Karpas-422 (cell line): Measurements from ENCODE around the gene ZNF512. TPM values are rescaled to one million over a fixed set of nuclear protein-coding genes. Genes with fewer than 3 reads are reported as not detected.

Experiments used
- DNase-seq: peaks from one replicate; pipeline ENCODE4 v3.0.0-alpha.2; 2015
- H2AFZ ChIP-seq: fragments of 200-600 bp; sonication (generic); 2 replicates; pipeline ENCODE4 v1.6.1; 2014; ENCODE audit warnings: antibody characterized with exemption, low read length, mixed read lengths
- H3K27ac ChIP-seq: fragments of 200-600 bp; sonication (generic); 2 replicates; pipeline ENCODE4 v1.5.1; 2014; ENCODE audit warnings: mild to moderate bottlenecking, low read length, moderate library complexity
- H3K27me3 ChIP-seq: fragments of 200-600 bp; sonication (generic); 2 replicates; pipeline ENCODE4 v1.6.1; 2014; ENCODE audit warnings: low read length, mixed read lengths
- H3K36me3 ChIP-seq: fragments of 200-600 bp; sonication (generic); 2 replicates; pipeline ENCODE4 v1.6.1; 2014; ENCODE audit warnings: low read length, mixed read lengths; ENCODE audit not compliant: insufficient read depth
- H3K4me1 ChIP-seq: fragments of 200-600 bp; sonication (generic); 2 replicates; pipeline ENCODE4 v1.6.1; 2014; ENCODE audit warnings: mild to moderate bottlenecking, low read length, mixed read lengths
- H3K4me2 ChIP-seq: fragments of 200-600 bp; sonication (generic); 2 replicates; pipeline ENCODE4 v1.6.1; 2014; ENCODE audit warnings: low read length, low read depth, mild to moderate bottlenecking; ENCODE audit not compliant: poor library complexity, severe bottlenecking
- H3K4me3 ChIP-seq: fragments of 200-600 bp; sonication (generic); 2 replicates; pipeline ENCODE4 v1.5.1; 2014; ENCODE audit warnings: mild to moderate bottlenecking, antibody characterized with exemption, low read length, mixed read lengths
- H3K79me2 ChIP-seq: fragments of 200-600 bp; sonication (generic); 2 replicates; pipeline ENCODE4 v1.6.1; 2014; ENCODE audit warnings: mild to moderate bottlenecking, low read length, mixed read lengths
- H3K9ac ChIP-seq: fragments of 200-600 bp; sonication (generic); 2 replicates; pipeline ENCODE4 v1.6.0; 2014; ENCODE audit warnings: low read length
- H3K9me2 ChIP-seq: fragments of 200-600 bp; sonication (generic), shearing (Covaris generic); replicated peaks from 2 replicates; pipeline ENCODE4 v1.6.0; 2014; ENCODE audit warnings: mild to moderate bottlenecking, low read length, moderate library complexity; ENCODE audit not compliant: insufficient read depth
- H3K9me3 ChIP-seq: fragments of 300-700, 200-600 bp; sonication (generic); 2 replicates; pipeline ENCODE4 v1.6.1; 2014; ENCODE audit warnings: low read length, mixed read lengths
- H4K20me1 ChIP-seq: fragments of 200-600 bp; sonication (generic); 2 replicates; pipeline ENCODE4 v1.6.1; 2014; ENCODE audit warnings: mild to moderate bottlenecking, antibody characterized with exemption, low read length, low read depth; ENCODE audit not compliant: insufficient read depth
- total RNA-seq: library from RNA; depleted of rRNA; stranded (reverse); fragments of >200 nt; shearing (Covaris generic); gene quantifications from 2 replicates; pipeline ENCODE4 v1.2.3, GENCODE V29; 2014; ENCODE audit warnings: low replicate concordance

Gene ZNF512
- total RNA-seq, 1 experiment from 2014 or later: 43.7 TPM

DNA sequence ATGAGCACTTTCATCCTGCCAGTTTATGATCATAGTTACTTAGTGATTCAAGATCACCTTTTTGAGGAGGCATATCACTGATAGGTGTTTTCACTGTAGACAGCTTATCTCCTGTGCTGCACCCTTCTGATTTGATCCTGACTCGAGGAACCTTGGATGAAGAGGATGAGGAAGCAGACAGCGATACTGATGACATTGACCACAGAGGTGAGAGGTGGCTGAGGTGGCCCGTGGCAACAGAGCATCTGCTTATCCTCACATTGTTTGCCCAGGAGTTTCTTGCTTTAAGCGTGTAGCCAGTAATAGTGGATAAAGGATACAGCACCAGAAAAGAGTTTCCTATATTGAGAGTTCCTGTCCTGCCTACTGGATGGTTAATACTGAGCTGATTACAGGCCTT, 64.9 kb downstream of the ZNF512 start:
- no peaks in the 10 kb centered on the region for H3K27me3 ChIP-seq
- no peak overlapping the region for H3K27ac ChIP-seq
- no peak overlapping the region for H2AFZ ChIP-seq
- no peaks in the 10 kb centered on the region for H3K79me2 ChIP-seq
- H3K36me3 ChIP-seq: peaks cover 39% of the 10 kb centered on the region
- no peak overlapping the region for H3K4me2 ChIP-seq
- no peaks in the 10 kb centered on the region for H4K20me1 ChIP-seq
- H3K9me3 ChIP-seq: no peaks in the 10 kb centered on the region
- H3K4me1 ChIP-seq: peaks cover 3% of the 10 kb centered on the region; the same call in 1 of the 2 replicates
- H3K9ac ChIP-seq: no peak overlapping the region
- DNase-seq: no peak
- no peak overlapping the region for H3K4me3 ChIP-seq
- no peaks in the 10 kb centered on the region for H3K9me2 ChIP-seq

DNA sequence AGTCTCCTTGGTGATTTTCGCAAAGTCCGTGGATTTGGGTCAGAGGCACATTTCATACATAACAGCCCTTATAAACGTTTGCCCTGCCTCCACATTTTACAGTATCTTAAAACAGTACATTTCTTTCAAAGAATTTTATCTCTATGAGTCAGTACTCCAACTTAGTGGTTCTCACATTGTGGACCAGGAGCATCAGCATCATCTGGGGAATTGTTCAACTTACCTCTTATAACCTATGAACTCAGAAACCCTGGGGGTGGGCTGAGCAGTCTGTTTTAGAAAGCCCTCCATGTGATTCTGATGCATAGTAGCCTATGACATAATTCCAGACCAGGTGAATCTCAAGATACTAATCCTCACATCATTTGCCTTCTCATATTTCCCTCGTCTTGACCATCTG, 68.2 kb downstream of the ZNF512 start:
- H3K36me3 ChIP-seq: peaks cover 52% of the 10 kb centered on the region

DNA sequence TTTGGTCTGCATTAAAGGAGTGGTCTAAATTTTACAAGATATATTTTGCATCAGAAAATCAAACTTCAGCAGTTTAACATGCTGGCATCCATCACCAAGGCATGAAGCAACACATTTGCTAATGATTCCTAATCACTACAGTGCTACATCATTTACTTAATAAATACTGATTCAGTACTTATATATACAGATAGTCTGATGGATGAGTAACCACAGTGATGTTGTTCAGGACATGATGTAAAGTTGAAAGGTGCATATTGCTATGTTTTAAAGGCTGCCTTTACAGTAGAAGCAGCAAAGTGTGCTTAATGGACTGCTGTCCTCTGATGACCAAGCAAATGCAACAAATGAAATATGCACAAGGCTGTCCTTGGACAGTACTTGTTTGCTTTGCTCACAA, 69.5 kb downstream of the ZNF512 start:
- no peak for DNase-seq

More for the DNA sequence above, 68.2 kb downstream of the ZNF512 start:
- DNase-seq: no peak
- Histone ChIP-seq H3K4me2 (no peak overlapping the region), H2AFZ (no peak overlapping the region), H3K79me2 (no peaks in the 10 kb centered on the region), H3K27ac (no peak overlapping the region), H4K20me1 (no peaks in the 10 kb centered on the region), H3K4me1 (peaks cover 3% of the 10 kb centered on the region; the same call in 1 of the 2 replicates), H3K9me2 (no peaks in the 10 kb centered on the region), H3K9ac (no peak overlapping the region), H3K27me3 (no peaks in the 10 kb centered on the region), H3K4me3 (no peak overlapping the region), H3K9me3 (no peaks in the 10 kb centered on the region)

DNA sequence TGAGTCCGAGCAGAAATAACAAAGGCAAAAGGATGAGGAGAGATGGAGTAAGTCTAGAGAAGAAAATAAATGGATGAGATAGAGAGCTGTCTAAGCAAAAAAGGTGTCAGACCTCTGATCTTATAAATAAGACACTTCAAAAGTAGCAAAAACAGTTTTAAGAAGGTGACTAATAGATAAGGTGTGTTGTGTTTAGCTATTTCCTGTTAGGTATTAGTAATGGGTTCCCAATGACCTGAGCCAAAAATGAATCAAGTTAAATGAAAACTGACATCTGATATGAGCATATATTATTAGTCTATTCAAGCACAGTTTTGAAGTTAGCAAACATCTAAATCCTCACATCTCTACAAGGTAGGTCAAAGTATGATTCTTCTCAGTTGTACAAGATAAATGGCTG, 69.9 kb downstream of the ZNF512 start:
- H3K27me3 ChIP-seq: no peaks in the 10 kb centered on the region
- H3K4me2 ChIP-seq: no peak overlapping the region
- no peaks in the 10 kb centered on the region for H3K9me2 ChIP-seq
- H4K20me1 ChIP-seq: no peaks in the 10 kb centered on the region
- no peak overlapping the region for H3K4me3 ChIP-seq
- no peak overlapping the region for H3K27ac ChIP-seq
- H2AFZ ChIP-seq: no peak overlapping the region
- no peak for DNase-seq
- no peaks in the 10 kb centered on the region for H3K9me3 ChIP-seq
- no peak overlapping the region for H3K9ac ChIP-seq
- H3K4me1 ChIP-seq: peaks cover 3% of the 10 kb centered on the region; the same call in 1 of the 2 replicates
- peaks cover 11% of the 10 kb centered on the region for H3K79me2 ChIP-seq
- peaks cover 61% of the 10 kb centered on the region for H3K36me3 ChIP-seq

More for the DNA sequence above, 69.5 kb downstream of the ZNF512 start:
- no peak overlapping the region for H3K27ac ChIP-seq
- H3K4me1 ChIP-seq: peaks cover 3% of the 10 kb centered on the region; the same call in 1 of the 2 replicates
- no peaks in the 10 kb centered on the region for H3K9me3 ChIP-seq
- H3K9ac ChIP-seq: no peak overlapping the region
- H3K4me2 ChIP-seq: no peak overlapping the region
- peaks cover 6% of the 10 kb centered on the region for H3K79me2 ChIP-seq
- no peaks in the 10 kb centered on the region for H4K20me1 ChIP-seq
- H3K9me2 ChIP-seq: no peaks in the 10 kb centered on the region
- H3K36me3 ChIP-seq: peaks cover 58% of the 10 kb centered on the region
- H3K4me3 ChIP-seq: no peak overlapping the region
- no peaks in the 10 kb centered on the region for H3K27me3 ChIP-seq
- H2AFZ ChIP-seq: no peak overlapping the region

DNA sequence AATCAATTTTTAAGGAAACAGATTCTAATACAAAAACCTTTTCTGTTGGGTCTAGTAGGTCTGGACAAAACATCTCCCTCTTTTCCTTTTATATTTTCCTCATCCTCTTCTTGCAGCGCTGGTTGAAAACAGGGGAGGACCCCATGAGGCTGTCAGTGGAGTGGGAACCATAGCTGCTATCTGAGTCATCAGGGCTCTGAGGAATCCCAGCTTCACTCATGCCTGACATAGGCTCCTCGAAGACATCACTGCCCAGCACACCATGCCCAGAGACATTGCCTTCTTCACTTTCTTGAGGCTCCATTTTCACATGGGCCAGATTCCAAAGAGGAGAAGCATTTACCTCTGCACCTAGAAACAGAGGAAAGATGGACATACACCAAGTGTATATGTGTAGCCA, 70.6 kb downstream of the ZNF512 start:
- Histone ChIP-seq H4K20me1 (no peaks in the 10 kb centered on the region), H3K9me3 (no peaks in the 10 kb centered on the region), H3K4me2 (no peak overlapping the region), H3K27me3 (no peaks in the 10 kb centered on the region), H2AFZ (no peak overlapping the region), H3K4me1 (peaks cover 3% of the 10 kb centered on the region; the same call in 1 of the 2 replicates), H3K4me3 (no peak overlapping the region), H3K27ac (no peak overlapping the region), H3K9ac (no peak overlapping the region), H3K9me2 (no peaks in the 10 kb centered on the region), H3K36me3 (peaks cover 62% of the 10 kb centered on the region), H3K79me2 (peaks cover 13% of the 10 kb centered on the region)
- no peak for DNase-seq

DNA sequence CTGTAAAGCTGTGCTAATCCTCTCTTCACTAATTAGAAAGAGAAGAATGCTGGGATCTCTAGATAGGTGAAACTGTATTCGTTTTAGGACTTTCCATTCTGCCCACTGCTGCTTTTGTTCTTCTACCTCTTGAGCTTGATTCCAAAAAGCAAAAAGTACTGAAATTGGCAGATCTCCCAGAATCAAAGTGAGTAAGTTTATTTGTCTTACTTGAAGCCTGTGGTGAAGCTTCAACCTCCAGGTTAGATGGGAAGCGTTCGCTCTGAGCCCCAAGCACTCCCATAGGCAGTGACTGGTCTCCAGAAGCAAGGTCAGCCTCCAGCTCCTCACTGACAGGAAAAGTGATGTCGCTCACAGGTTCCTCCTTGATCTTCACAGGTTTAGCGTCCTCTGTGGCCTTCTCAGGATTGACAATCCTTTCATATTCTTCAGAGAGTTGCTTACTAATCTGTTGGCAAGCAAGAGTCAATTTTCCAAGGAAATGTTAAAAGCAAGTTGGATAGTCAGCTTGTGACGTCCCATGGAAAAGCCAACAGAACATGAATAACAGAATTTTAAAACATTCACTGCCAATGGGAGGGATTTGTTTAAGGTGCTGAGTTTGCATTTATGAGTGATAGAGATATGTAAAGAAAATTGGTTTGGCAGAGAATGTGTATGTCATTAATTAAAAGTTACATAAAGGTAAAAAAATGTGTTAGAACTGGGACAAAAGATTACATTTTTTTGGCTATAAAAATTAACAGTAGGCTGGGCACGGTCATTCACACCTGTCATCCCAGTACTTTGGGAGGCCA, 72.5 kb downstream of the ZNF512 start:
- no peak overlapping the region for H3K27ac ChIP-seq
- H3K36me3 ChIP-seq: peaks cover 60% of the 10 kb centered on the region; the same call in 1 of the 2 replicates
- no peak for DNase-seq
- H3K27me3 ChIP-seq: no peaks in the 10 kb centered on the region
- H3K9me2 ChIP-seq: no peaks in the 10 kb centered on the region
- H4K20me1 ChIP-seq: no peaks in the 10 kb centered on the region
- no peak overlapping the region for H3K4me3 ChIP-seq
- H3K4me1 ChIP-seq: peaks cover 3% of the 10 kb centered on the region; the same call in 1 of the 2 replicates
- H3K9ac ChIP-seq: no peak overlapping the region
- H3K4me2 ChIP-seq: no peak overlapping the region
- H2AFZ ChIP-seq: no peak overlapping the region
- peaks cover 19% of the 10 kb centered on the region for H3K79me2 ChIP-seq
- H3K9me3 ChIP-seq: no peaks in the 10 kb centered on the region

DNA sequence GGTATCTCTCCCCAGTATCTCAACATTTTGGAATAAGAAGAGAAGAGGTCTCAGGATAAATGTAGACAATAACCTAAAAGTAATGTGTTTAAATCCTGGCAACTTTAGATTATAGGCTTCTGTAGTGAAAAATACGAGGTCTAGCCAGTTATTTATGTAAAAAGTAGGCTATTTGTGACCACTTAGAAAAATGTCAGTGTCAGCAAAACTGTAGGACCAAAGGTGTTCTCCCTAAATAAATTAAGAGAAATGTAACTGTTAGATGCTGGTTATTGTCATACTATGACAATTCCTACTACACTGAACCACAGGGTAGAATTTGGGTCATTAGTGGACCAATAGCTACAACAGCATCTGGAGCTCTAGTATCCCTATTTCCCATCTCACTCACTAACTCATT, 78.5 kb downstream of the ZNF512 start:
- Histone ChIP-seq H3K27ac (no peak overlapping the region), H3K9ac (no peak overlapping the region), H3K4me2 (no peak overlapping the region), H3K79me2 (peaks cover 71% of the 10 kb centered on the region), H2AFZ (no peak overlapping the region), H3K9me3 (no peaks in the 10 kb centered on the region), H4K20me1 (no peaks in the 10 kb centered on the region), H3K36me3 (peaks cover 40% of the 10 kb centered on the region; the same call in 1 of the 2 replicates), H3K9me2 (no peaks in the 10 kb centered on the region), H3K27me3 (no peaks in the 10 kb centered on the region), H3K4me3 (no peak overlapping the region), H3K4me1 (peaks cover 27% of the 10 kb centered on the region)
- no peak for DNase-seq

DNA sequence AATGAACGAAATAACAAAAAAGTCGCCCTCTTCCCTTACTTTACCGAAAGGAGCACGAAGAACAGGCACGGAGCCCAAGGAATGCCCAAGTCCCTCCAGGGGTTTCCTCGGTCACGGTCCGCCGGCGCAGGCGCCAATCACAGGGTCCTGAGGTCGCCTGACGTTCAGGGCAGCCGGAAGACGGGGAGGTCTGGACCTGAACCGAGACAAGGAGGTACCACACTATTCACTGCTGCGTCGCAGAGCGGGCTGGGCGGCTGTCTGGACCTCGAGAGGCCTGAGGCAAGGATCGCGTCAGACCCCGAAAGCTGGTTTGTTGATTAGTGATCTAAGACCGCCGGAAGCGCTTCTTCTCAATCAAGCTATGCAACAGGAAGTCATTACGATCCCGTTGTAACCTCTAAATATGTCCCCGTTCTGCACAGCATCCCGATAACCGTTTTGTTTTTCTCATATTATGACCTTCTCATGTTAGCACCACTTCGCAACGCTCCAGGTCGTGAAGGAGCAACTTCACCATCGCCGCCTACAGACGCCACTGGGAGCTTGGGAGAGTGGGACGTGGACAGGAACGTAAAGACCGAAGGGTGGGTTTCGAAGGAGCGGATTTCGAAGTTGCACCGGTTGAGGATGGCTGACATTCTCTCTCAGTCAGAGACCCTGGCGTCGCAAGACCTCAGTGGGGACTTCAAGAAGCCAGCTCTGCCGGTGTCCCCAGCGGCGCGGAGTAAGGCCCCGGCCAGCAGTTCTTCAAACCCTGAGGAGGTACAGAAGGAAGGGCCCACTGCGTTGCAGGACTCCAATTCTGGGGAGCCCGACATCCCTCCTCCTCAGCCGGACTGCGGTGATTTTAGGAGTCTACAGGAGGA, 80.7 kb downstream of the ZNF512 start, which contains the start of the genes SLC4A1AP and SUPT7L:
TSS of gene SLC4A1AP (plus strand) at position 605 of the 869 bp plus-strand sequence. CDS start at position 631, 26 bp downstream.
TSS of gene SUPT7L (minus strand) at position 330 of the 869 bp plus-strand sequence. CDS start 1,422 bp downstream, outside the sequence.
- Histone ChIP-seq H3K79me2 (peaks cover 60% of the 10 kb centered on the region), H3K9ac (peak within 1 kb of the TSS; percentile 79)

More for the DNA sequence above, 80.7 kb downstream of the ZNF512 start, which contains the start of the genes SLC4A1AP and SUPT7L:
- peaks cover 28% of the 10 kb centered on the region; the same call in 1 of the 2 replicates for H3K36me3 ChIP-seq
- peak within 1 kb of the TSS; percentile 83 for H2AFZ ChIP-seq
- H3K4me3 ChIP-seq: peak within 1 kb of the TSS; percentile 74
- no peaks in the 10 kb centered on the region for H3K9me2 ChIP-seq
- peak within 1 kb of the TSS; percentile 78 for H3K27ac ChIP-seq
- H3K27me3 ChIP-seq: no peaks in the 10 kb centered on the region
- H4K20me1 ChIP-seq: no peaks in the 10 kb centered on the region
- H3K4me2 ChIP-seq: peak within 1 kb of the TSS; percentile 100
- peaks cover 27% of the 10 kb centered on the region for H3K4me1 ChIP-seq
- DNase-seq: peak; percentile 91
- H3K9me3 ChIP-seq: no peaks in the 10 kb centered on the region
